Pancreas (tissue), 10 donors: ENCODE measurements around the gene BMAL2. TPM values are rescaled to one million over a fixed set of nuclear protein-coding genes. Genes with fewer than 3 reads are reported as not detected.
A peak's percentile ranks its signal among the peaks of the same experiment; 100 is the strongest.

Source experiments
- ATAC-seq, 4 donors: fragments of 200-7000 bp; cut with Tn5 transposase; one replicate each; pipeline versions ENCODE4 v1.8.0 to v1.9.1; 2020; ENCODE audit warnings: mild to moderate bottlenecking in 4 of 4, moderate library complexity in 4 of 4
- DNase-seq, 6 donors: peaks; one replicate each; pipeline ENCODE4 v3.0.0-alpha.2; 2020
- FAIRE-seq: peaks from 2 replicates; lab custom pipeline; 2012; peaks lifted over from hg19 to GRCh38; lab: Jason Lieb, UNC
- H3K27ac ChIP-seq, 4 donors: fragments of 200-600 bp; sonication (generic); 1 replicate in 3 of 4; 2 replicates in 1 of 4; pipeline versions ENCODE4 v1.5.0 to v1.8.0; 2020
- H3K27me3 ChIP-seq, 4 donors: fragments of 200-600 bp; one replicate each; pipeline ENCODE4 v1.8.0; 2021
- H3K36me3 ChIP-seq, 3 donors: fragments of 200-600 bp; sonication (generic) in 1 of 3; one replicate each; pipeline versions ENCODE4 v1.5.0 to v1.8.0; 2020 to 2021
- H3K4me1 ChIP-seq, 3 donors: fragments of 200-600 bp; one replicate each; pipeline ENCODE4 v1.8.0; 2021
- H3K4me3 ChIP-seq, 4 donors: fragments of 200-600 bp; sonication (generic) in 2 of 4; one replicate each; pipeline versions ENCODE4 v1.5.0 to v1.8.0; 2020 to 2021
- H3K9me3 ChIP-seq, 4 donors: fragments of 200-600 bp; one replicate each; pipeline ENCODE4 v1.8.0; 2021
- WGBS, 2 donors: extraction: QIAGEN DNeasy Blood & Tissue Kit; methylation state at CpG; one replicate each; pipeline ENCODE4 v1.1.7; 2013; 5-methylcytosine and 5-hydroxymethylcytosine counted together
- intact Hi-C, 3 donors: fragments of 100-400 bp; cut with DNase I; formaldehyde crosslinking; loops; one replicate each; pipeline versions ENCODE4 v1.11.1 to v1.14.2; 2022
- polyA plus RNA-seq, 2 donors: library from polyadenylated mRNA; stranded (reverse); fragments of 200-250 nt; gene quantifications; one replicate each; pipeline ENCODE4 v1.2.3, GENCODE V29; 2013
- total RNA-seq, 6 donors: library from RNA; stranded (reverse); fragmentation: NEBNext Ultra II Directional in 4 of 6; extraction: Animal tissue kit (Norgen Biotek cat#: 25700) in 4 of 6; gene quantifications; one replicate each; pipeline versions ENCODE4 v1.2.1 to v1.2.4, GENCODE V29; 2021 to 2023
- TF ChIP-seq, protein P1 (sequence below), 4 donors: fragments of 200-600 bp; sonication (generic) in 3 of 4; IDR thresholded peaks; one replicate each; pipeline versions ENCODE4 v1.5.0 to v1.8.0; 2021; ENCODE audit warnings: antibody characterized with exemption in 4 of 4
- donor health status: healthy with polysubstance abuse.
- donor health status: DM: no; HTN: no; CAD: no; lungs with moderate emphysema.
- donor health status: DM: no; HTN: no; CAD: no.
- donor health status: control.
- donor health status: control.
- donor health status: Bipolar disorder and iron deficiency.
- donor health status: DM: yes; HTN: yes; CAD: no.
- donor health status: DM: no; HTN: no; CAD: no.
- donor health status: DM: no; HTN: no; CAD: no.
- donor health status: DM: yes; HTN: yes; CAD: no.

Gene BMAL2
- total and polyA plus RNA-seq, 8 donors = 0.61 to 9.5 (median 2.1) TPM

DNA sequence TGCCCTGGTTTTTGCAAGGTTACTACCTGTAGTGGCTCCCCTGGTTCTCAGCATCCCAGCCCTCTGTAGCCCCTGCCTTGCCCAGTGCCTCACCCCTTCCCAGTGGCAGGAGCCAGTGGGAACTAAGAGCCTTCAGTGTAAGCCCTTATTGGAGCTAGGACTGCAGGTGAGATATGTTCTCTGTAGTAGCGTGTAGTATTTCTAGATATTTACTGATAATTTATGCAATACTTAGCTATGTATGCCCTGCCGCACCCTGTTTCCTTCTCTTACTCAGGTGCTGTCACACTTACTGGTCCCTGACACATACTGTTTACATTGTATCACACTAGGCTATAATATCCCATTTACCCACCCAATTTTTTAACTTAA, 3.6 kb downstream of the BMAL2 start:
- Histone ChIP-seq H3K36me3 (no peaks in the 10 kb centered on the region), H3K27ac (no peak overlapping the region), H3K4me3 (no peak overlapping the region), H3K4me1 (peaks cover 9 to 39% (median 16%) of the 10 kb centered on the region in 3 donors), H3K27me3 (no peaks in the 10 kb centered on the region), H3K9me3 (no peaks in the 10 kb centered on the region)
- ATAC-seq (no peak), DNase-seq (no peak), FAIRE-seq (no peak)
- TF ChIP-seq, protein P1, sequence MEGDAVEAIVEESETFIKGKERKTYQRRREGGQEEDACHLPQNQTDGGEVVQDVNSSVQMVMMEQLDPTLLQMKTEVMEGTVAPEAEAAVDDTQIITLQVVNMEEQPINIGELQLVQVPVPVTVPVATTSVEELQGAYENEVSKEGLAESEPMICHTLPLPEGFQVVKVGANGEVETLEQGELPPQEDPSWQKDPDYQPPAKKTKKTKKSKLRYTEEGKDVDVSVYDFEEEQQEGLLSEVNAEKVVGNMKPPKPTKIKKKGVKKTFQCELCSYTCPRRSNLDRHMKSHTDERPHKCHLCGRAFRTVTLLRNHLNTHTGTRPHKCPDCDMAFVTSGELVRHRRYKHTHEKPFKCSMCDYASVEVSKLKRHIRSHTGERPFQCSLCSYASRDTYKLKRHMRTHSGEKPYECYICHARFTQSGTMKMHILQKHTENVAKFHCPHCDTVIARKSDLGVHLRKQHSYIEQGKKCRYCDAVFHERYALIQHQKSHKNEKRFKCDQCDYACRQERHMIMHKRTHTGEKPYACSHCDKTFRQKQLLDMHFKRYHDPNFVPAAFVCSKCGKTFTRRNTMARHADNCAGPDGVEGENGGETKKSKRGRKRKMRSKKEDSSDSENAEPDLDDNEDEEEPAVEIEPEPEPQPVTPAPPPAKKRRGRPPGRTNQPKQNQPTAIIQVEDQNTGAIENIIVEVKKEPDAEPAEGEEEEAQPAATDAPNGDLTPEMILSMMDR (IDR thresholded peaks at IDR 0.05) = no peak
- intact Hi-C loops = no loop called here
- WGBS, 2 donors = 90 to 94% methylated on average over 2 of the region's 2 CpGs

DNA sequence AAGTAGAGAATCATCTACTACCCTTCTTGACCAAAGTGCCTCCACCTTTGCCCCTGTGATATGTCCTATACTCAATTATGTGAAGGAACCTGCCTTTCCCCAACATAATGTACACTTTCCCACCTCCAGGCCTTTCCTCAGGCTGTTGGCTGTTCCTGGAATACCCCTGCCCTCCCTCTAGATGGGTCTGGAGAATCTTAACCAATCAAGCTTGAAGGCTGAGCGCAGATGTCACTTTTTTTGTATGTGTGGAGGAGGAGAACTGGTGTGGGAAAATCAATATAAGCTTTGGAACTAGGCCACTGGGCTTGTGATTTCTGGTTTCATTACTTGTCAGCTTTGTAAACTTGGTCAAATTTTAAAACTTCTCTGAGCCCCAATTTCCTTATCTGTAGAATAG, 4.7 kb downstream of the BMAL2 start:
- H3K4me1 ChIP-seq = peaks cover 9 to 38% (median 16%) of the 10 kb centered on the region in 3 donors
- FAIRE-seq = no peak
- peak overlapping the region in 2 of 4 donors; percentile 30 to 48 for H3K27ac ChIP-seq
- intact Hi-C loops = no loop called here
- no peak overlapping the region for H3K4me3 ChIP-seq
- ATAC-seq = peak; percentile 37 to 43 (median 38)
- 15 to 17% methylated on average over 1 of the region's 1 CpG for WGBS, 2 donors
- H3K27me3 ChIP-seq = no peaks in the 10 kb centered on the region
- H3K9me3 ChIP-seq = no peaks in the 10 kb centered on the region
- TF ChIP-seq, protein P1 (IDR thresholded peaks at IDR 0.05) = no peak
- no peaks in the 10 kb centered on the region for H3K36me3 ChIP-seq
- peak in 2 of 6 donors; percentile 35 to 49 for DNase-seq

DNA sequence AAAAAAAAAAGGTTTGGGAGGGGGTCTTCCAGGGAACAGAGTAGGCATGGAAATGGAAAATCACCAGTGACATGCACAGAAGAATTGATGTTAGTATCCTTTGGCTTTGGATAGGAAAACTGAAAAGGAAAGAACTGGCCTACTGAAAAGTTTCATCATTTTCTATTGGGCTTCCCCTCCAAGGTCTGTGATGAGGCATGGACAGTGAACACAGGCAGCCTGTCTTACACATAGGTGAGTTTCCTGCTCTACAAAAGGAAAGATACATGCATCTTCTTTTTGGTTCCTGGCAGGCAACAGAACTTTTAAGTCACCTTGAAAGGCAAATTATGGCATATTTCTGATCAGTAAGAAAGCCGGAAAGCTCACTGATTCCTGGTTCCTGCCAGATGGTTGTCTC, 5.8 kb downstream of the BMAL2 start:
- no peak overlapping the region for H3K27ac ChIP-seq
- no peaks in the 10 kb centered on the region for H3K9me3 ChIP-seq
- H3K27me3 ChIP-seq = no peaks in the 10 kb centered on the region
- no peak for ATAC-seq
- intact Hi-C loops = no loop called here
- TF ChIP-seq, protein P1 (IDR thresholded peaks at IDR 0.05) = no peak
- no peak overlapping the region for H3K4me3 ChIP-seq
- no peak for FAIRE-seq
- WGBS, 2 donors = 92 to 100% methylated on average over 1 of the region's 1 CpG
- H3K4me1 ChIP-seq = peaks cover 9 to 38% (median 16%) of the 10 kb centered on the region in 3 donors
- no peaks in the 10 kb centered on the region for H3K36me3 ChIP-seq
- DNase-seq = no peak

DNA sequence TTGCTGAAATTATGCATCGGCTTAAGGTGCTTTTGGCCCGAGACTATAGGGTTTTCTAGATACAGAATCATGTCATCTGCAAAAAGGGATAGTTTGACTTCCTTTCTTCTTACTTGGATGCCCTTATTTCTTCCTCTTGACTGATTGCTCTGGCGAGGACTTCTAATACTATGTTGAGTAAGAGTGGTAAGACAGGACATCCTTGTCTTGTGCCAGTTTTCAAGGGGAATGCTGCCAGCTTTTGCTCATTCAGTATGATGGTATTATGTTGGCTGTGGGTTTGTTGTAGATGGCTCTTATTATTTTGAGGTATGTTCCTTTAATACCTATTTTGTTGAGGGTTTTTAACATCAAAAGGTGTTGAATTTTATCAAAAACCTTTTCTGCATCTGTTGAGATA, 8.3 kb downstream of the BMAL2 start:
- no peak for DNase-seq
- Histone ChIP-seq H3K27ac (no peak overlapping the region), H3K36me3 (no peaks in the 10 kb centered on the region), H3K4me3 (no peak overlapping the region), H3K4me1 (peaks cover 0 to 16% (median 10%) of the 10 kb centered on the region in 3 donors), H3K9me3 (no peaks in the 10 kb centered on the region), H3K27me3 (no peaks in the 10 kb centered on the region)
- TF ChIP-seq, protein P1 (IDR thresholded peaks at IDR 0.05) = no peak
- intact Hi-C loops = no loop called here
- FAIRE-seq = no peak
- 89 to 90% methylated on average over 3 of the region's 3 CpGs for WGBS, 2 donors
- no peak for ATAC-seq

DNA sequence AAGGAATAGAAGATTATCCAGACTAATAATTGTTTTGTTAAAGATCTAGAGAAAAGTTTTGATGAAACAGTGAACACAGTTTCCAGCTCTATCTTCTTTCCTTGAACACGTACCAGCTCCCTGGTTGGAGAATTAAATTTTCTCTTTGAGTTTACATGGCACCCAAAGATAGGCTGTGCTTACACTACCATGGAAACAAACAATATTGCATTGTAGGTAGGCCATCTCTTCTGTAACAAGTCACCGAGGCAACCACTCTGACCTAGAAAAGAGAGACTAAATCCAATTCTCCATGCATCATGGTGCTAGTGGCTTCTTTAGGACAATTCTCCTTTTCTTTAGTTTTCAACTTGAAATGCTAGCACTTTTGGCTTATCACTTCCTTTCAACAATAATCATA, 9.9 kb downstream of the BMAL2 start:
- no peak overlapping the region for H3K4me3 ChIP-seq
- intact Hi-C loops = no loop called here
- H3K36me3 ChIP-seq = no peaks in the 10 kb centered on the region
- TF ChIP-seq, protein P1 (IDR thresholded peaks at IDR 0.05) = no peak
- H3K27me3 ChIP-seq = no peaks in the 10 kb centered on the region
- no peak overlapping the region for H3K27ac ChIP-seq
- FAIRE-seq (no peak), ATAC-seq (no peak), DNase-seq (no peak)
- H3K9me3 ChIP-seq = no peaks in the 10 kb centered on the region
- peaks cover 0 to 11% (median 7%) of the 10 kb centered on the region in 3 donors for H3K4me1 ChIP-seq
- 88 to 95% methylated on average over 2 of the region's 2 CpGs for WGBS, 2 donors
